Vagina (tissue), 2 donors: ENCODE results near the gene LHFPL3. TPM values are rescaled to one million over a fixed set of nuclear protein-coding genes. Genes with fewer than 3 reads are reported as not detected.
"Not testable (repeated sequence)": the region's sequence is repeated elsewhere in the genome, so short reads cannot be mapped to it uniquely, and the experiment has no call there.

Source experiments
- DNase-seq, 2 donors: peaks; one replicate each; pipeline ENCODE4 v3.0.0-alpha.2; 2017; ENCODE audit errors: extremely low spot score in 2 of 2
- H3K27ac ChIP-seq: fragments of 200-600 bp; sonication (generic); one replicate; pipeline ENCODE4 v1.5.1; 2019
- H3K27me3 ChIP-seq: fragments of 200-600 bp; sonication (generic); one replicate; pipeline ENCODE4 v1.5.1; 2019
- H3K36me3 ChIP-seq, 2 donors: fragments of 200-600 bp; sonication (generic); one replicate each; pipeline ENCODE4 v1.5.1; 2017 to 2019
- H3K4me1 ChIP-seq: fragments of 200-600 bp; sonication (generic); one replicate; pipeline ENCODE4 v1.5.1; 2019
- H3K4me3 ChIP-seq, 2 donors: fragments of 200-600 bp; sonication (generic); 1 replicate in 1 of 2; 2 replicates in 1 of 2; pipeline ENCODE4 v1.5.1; 2016 to 2019
- H3K9me3 ChIP-seq: fragments of 200-600 bp; sonication (generic); one replicate; pipeline ENCODE4 v1.5.1; 2019
- CTCF ChIP-seq, 3 experiments: fragments of 450-650 bp in 2 of 3; fragments of 200-600 bp in 1 of 3; sonication (generic) in 1 of 3; IDR thresholded peaks; one replicate each; pipeline ENCODE4 v1.5.1; 2017 to 2019; ENCODE audit warnings: antibody characterized with exemption in 3 of 3, mild to moderate bottlenecking in 2 of 3, moderate library complexity in 2 of 3
- POLR2A ChIP-seq, 2 donors: fragments of 450-650 bp; IDR thresholded peaks; one replicate each; pipeline ENCODE4 v1.6.1; 2017; ENCODE audit warnings: antibody characterized with exemption in 2 of 2, mild to moderate bottlenecking in 2 of 2, moderate library complexity in 2 of 2
- POLR2AphosphoS5 ChIP-seq, 2 donors: sonication (generic); formaldehyde crosslinking; IDR thresholded peaks; one replicate each; pipeline ENCODE4 v1.9.0; 2017; ENCODE audit warnings: antibody characterized with exemption in 2 of 2, mild to moderate bottlenecking in 2 of 2, low read depth in 1 of 2; ENCODE audit not compliant: insufficient read depth in 1 of 2
- intact Hi-C: fragments of 100-400 bp; cut with DNase I; formaldehyde crosslinking; loops from one replicate; pipeline ENCODE4 v1.15.1; 2023
- total RNA-seq: library from RNA; depleted of rRNA; stranded (reverse); fragments of >200 nt; gene quantifications from one replicate; pipeline ENCODE4 v1.2.3, GENCODE V29; 2016

Gene LHFPL3
- total RNA-seq, 1 donor from 2014 or later = not detected

GRCh38 chr7:104933022-104933421 is 604.6 kb downstream of the LHFPL3 start:
- intact Hi-C loops = no loop called here
- Histone ChIP-seq H3K4me1 (peaks cover 19% of the 10 kb centered on the region), H3K36me3 (no peaks in the 10 kb centered on the region), H3K27me3 (no peaks in the 10 kb centered on the region), H3K9me3 (no peaks in the 10 kb centered on the region), H3K27ac (no peak overlapping the region), H3K4me3 (no peak overlapping the region)
- TF ChIP-seq CTCF (IDR thresholded peaks at IDR 0.05) = no peak
- TF ChIP-seq POLR2AphosphoS5 (IDR thresholded peaks at IDR 0.05; ENCODE audit: insufficient read depth in 1 of 2, low read depth in 1 of 2) = no peak
- TF ChIP-seq POLR2A (IDR thresholded peaks at IDR 0.05) = no peak
- no peak for DNase-seq

- Histone ChIP-seq H3K4me1 (peaks cover 19% of the 10 kb centered on the region), H3K27ac (no peak overlapping the region), H3K4me3 (no peak overlapping the region), H3K27me3 (no peaks in the 10 kb centered on the region), H3K9me3 (no peaks in the 10 kb centered on the region), H3K36me3 (no peaks in the 10 kb centered on the region)
- intact Hi-C loops = no loop called here
- TF ChIP-seq POLR2AphosphoS5 (IDR thresholded peaks at IDR 0.05; ENCODE audit: insufficient read depth in 1 of 2, low read depth in 1 of 2) (no peak), CTCF (IDR thresholded peaks at IDR 0.05) (no peak)
- DNase-seq = no peak
These were observed 605.2 kb downstream of the LHFPL3 start for GRCh38 chr7:104933521-104933988.

- no peak overlapping the region for H3K4me3 ChIP-seq
- H3K36me3 ChIP-seq = no peaks in the 10 kb centered on the region
- H3K27ac ChIP-seq = no peak overlapping the region
- no peaks in the 10 kb centered on the region for H3K9me3 ChIP-seq
- TF ChIP-seq POLR2AphosphoS5 (IDR thresholded peaks at IDR 0.05; ENCODE audit: insufficient read depth in 1 of 2, low read depth in 1 of 2) = no peak
- no peak for TF ChIP-seq POLR2A (IDR thresholded peaks at IDR 0.05)
- no peak for TF ChIP-seq CTCF (IDR thresholded peaks at IDR 0.05)
- H3K27me3 ChIP-seq = no peaks in the 10 kb centered on the region
- DNase-seq = no peak
- peaks cover 19% of the 10 kb centered on the region for H3K4me1 ChIP-seq
- intact Hi-C loops = no loop called here
These were observed 606.3 kb downstream of the LHFPL3 start for GRCh38 chr7:104934665-104935064.

GRCh38 chr7:104935276-104935675 is 606.9 kb downstream of the LHFPL3 start:
- intact Hi-C loops = no loop called here
- Histone ChIP-seq H3K36me3 (no peaks in the 10 kb centered on the region), H3K4me1 (peaks cover 15% of the 10 kb centered on the region), H3K27me3 (no peaks in the 10 kb centered on the region), H3K27ac (no peak overlapping the region), H3K4me3 (no peak overlapping the region), H3K9me3 (no peaks in the 10 kb centered on the region)
- no peak for DNase-seq
- TF ChIP-seq CTCF (IDR thresholded peaks at IDR 0.05) (no peak), POLR2A (IDR thresholded peaks at IDR 0.05) (no peak), POLR2AphosphoS5 (IDR thresholded peaks at IDR 0.05; ENCODE audit: insufficient read depth in 1 of 2, low read depth in 1 of 2) (no peak)

GRCh38 chr7:104936546-104936945 is 608.1 kb downstream of the LHFPL3 start:
- no peaks in the 10 kb centered on the region for H3K27me3 ChIP-seq
- no peaks in the 10 kb centered on the region for H3K36me3 ChIP-seq
- no peak overlapping the region for H3K27ac ChIP-seq
- intact Hi-C loops = no loop called here
- TF ChIP-seq POLR2A (IDR thresholded peaks at IDR 0.05) (no peak), POLR2AphosphoS5 (IDR thresholded peaks at IDR 0.05; ENCODE audit: insufficient read depth in 1 of 2, low read depth in 1 of 2) (no peak), CTCF (IDR thresholded peaks at IDR 0.05) (no peak)
- no peak overlapping the region for H3K4me3 ChIP-seq
- no peaks in the 10 kb centered on the region for H3K9me3 ChIP-seq
- H3K4me1 ChIP-seq = peaks cover 2% of the 10 kb centered on the region
- no peak for DNase-seq

- H3K4me1 ChIP-seq, intact Hi-C loops: not testable (repeated sequence)
These were observed 609.1 kb downstream of the LHFPL3 start for GRCh38 chr7:104937489-104937888.

More at GRCh38 chr7:104937489-104937888, 609.1 kb downstream of the LHFPL3 start:
- not testable (repeated sequence) for H3K27ac ChIP-seq, H3K27me3 ChIP-seq, H3K4me3 ChIP-seq, H3K9me3 ChIP-seq, DNase-seq, H3K36me3 ChIP-seq
